GM08714 (cell line): Measurements from ENCODE around the gene LIMS2.

ENCODE experiments used
- H3K4me3 ChIP-seq: fragments of 200-500 bp; sonication (Bioruptor generic); 2 replicates; pipeline ENCODE4 v1.5.1; 2014; ENCODE audit warnings: mild to moderate bottlenecking, low read length, inconsistent platforms
- ZNF274 ChIP-seq: IDR thresholded peaks from 2 replicates; pipeline ENCODE4 v1.6.1; 2012; ENCODE audit warnings: mild to moderate bottlenecking, low read depth, low read length

LIMS2 gene

DNA sequence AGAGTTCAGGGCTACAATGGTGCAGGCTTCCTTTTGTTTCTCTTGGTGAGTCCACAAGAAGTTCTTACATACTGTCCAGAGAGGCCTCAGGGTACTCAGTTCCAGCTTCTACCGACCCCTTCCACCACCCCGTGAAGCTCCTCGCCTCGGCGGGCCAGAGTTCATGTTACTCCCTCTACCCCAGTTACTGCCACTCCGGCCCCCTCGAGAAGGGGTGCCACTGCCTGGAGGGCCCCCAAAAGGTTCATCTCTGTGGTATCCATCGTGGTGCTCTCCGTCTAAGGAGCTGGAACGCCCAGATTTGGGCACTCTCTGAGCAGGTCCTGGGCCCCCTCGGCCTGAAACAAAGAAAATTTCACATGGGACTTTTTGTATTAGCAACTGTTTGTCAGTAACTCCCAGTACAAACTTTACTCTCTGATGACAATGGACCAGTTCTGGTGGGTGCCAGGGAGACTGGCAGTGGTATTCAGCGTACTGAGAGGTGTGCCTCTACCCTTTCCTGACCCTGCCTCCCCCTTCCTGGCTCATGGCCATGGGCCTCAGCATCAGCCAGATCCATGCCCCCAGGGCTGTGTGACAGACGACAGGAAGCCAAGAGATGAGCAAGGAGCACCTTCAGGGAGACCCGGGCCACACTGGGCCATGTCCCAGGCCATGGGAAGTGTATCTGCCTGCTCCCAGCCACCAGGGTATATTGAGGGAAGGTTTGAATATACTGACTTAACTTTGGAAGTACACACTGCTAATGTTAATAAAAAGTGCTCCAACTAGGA, 31.1 kb upstream of the LIMS2 start:
- H3K4me3 ChIP-seq: no peak overlapping the region
- no peak for TF ChIP-seq ZNF274

DNA sequence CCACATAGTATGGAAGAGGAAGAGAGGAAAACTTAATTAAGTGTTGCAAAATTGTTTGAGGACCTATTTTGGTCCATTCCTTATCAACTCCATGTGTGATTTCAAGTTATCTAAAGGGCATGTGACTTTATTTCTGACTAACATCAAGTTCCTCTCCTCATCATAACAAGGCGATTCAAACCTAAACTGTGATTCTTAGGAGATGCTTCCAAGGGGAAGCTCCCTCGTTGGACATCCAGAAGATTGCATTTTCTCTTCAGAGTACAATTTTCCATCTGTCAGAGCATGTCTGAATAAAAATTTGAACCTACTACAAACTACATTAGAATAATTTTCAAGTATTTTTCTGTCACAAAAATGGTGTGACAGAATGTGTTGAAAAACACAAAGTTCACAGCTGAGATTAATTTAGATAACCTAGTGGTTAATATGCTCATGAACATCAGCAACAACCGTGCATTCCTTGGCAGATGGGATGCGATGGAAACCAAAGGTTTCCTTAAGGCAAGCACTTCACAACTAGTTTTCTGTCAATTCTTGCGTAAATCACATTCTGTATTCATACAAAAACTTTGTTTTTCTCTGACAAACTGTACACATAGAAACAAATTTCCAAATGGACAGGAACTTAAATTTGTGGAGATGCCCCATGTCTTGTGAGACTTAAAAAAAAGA, 30.2 kb upstream of the LIMS2 start:
- no peak overlapping the region for H3K4me3 ChIP-seq
- no peak for TF ChIP-seq ZNF274

GRCh38 chr2:127704641-127705390, 29.5 kb upstream of the LIMS2 start:
- TF ChIP-seq ZNF274: no peak
- H3K4me3 ChIP-seq: no peak overlapping the region

- TF ChIP-seq ZNF274: no peak
- H3K4me3 ChIP-seq: peak overlapping the region; percentile 17; the same call in 1 of the 2 replicates
These were observed 28.0 kb upstream of the LIMS2 start for GRCh38 chr2:127703282-127703681.

DNA sequence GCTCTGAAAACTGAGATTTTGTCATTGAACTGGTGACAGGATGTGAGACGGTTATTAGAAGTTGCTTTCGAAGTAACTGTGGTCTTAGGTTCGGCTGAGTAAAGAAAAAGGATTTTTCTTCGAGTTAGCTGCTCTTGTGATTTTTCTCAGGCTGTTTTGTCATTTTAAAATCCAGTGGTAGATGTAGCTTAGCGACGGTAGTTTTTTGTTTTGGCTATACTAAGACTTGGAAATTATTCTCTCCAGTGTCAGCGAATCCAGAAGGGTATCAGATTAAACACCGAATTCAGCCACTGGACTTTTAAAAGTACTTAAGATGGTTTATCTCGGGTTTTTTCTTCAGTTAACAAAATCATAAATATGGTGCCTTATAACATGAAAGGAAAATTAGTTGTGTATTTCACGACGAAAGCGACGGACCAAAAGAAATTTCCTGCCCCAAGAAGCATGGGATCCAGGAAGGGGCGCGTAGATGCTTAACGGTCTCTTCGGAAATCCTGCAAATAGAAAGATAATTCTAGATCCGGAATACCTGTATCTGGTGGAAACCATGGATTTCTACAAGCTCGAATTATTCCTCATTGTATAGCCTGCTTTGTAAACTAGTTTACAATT, 27.2 kb upstream of the LIMS2 start:
- H3K4me3 ChIP-seq: peak overlapping the region; percentile 91
- no peak for TF ChIP-seq ZNF274

GRCh38 chr2:127701651-127702394, 26.5 kb upstream of the LIMS2 start:
- peak overlapping the region; percentile 91 for H3K4me3 ChIP-seq
- no peak for TF ChIP-seq ZNF274

GRCh38 chr2:127701193-127701650, 25.9 kb upstream of the LIMS2 start, which contains the start of gene SFT2D3:
SFT2D3 (plus strand) TSS chr2:127701497; CDS start chr2:127701529, 32 bp downstream.
- H3K4me3 ChIP-seq: peak within 1 kb of the TSS; percentile 91
- TF ChIP-seq ZNF274: no peak

GRCh38 chr2:127700527-127701192, 25.3 kb upstream of the LIMS2 start:
- TF ChIP-seq ZNF274: no peak

DNA sequence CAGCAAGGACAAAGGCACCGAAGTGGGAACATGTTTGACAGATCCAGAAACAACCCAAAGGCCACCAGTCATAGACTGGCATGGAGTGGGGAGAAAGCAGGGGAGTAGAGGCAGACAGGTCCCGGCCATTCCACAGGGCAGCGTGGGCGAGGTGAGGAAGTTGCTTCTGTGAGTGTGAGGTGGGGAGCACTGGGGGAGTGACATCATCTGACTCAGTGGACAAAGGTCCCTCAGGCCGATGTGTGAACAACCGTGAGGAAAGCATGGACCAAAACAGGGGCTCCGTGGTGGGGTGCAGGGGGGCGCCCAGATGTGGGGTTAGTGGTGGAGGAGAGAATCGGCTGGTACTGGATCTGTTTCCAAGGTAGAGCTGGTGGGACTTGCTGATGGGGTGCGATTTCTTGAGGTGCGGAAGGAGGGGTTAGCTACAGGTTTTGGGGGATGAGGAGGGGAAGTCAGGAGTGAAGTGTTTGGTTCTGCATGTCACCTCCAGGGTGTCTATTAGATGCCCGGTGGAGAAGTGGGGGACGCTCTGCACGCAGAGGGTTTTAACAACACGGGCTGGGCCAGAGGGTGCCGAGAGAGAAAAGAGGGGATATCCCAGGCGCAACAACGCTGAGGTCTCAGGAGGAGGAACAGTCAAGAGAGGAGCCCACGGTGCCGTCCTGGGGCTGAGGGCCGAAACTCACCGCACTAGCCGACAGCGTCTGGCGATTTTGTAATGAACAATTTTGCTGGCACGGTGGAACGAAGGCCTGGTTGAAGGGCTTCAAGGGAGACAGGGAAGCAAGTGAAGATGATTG, 23.4 kb upstream of the LIMS2 start:
- no peak for TF ChIP-seq ZNF274
- no peak overlapping the region for H3K4me3 ChIP-seq

More at GRCh38 chr2:127700527-127701192, 25.3 kb upstream of the LIMS2 start:
- peak overlapping the region; percentile 91 for H3K4me3 ChIP-seq

DNA sequence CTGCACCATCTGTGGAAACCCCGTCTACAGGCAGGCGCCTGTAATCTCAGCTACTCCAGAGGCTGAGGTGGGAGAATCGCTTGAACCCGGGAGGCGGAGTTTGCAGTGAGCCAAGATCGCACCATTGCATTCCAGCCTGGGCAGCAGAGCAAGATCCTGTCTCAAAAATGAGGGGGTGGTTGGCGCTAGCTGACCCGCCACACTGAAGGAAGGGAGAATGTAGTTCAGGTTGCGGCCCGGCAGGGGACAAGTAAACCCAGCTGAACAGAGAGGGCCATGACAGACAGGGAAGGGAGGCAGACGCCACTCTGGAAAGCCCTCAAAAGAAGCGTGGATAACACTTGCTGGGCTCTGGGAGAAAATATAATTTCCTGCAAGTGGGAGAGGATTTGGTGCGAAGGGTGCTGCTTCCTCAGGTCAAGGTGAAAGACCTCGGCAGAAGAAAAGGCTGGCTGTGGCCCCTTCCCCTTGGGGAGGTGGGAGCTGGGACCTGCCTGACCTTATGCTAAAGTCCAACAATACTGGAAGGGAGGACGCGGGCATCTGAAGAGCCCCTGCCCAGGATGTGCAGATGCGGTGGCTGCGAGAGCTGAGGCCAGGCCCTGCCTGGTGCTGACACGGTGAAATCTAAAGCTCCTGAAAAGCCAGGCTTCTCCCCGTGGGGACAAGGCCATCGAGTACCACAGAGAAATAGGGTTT, 22.3 kb upstream of the LIMS2 start:
- TF ChIP-seq ZNF274: no peak
- H3K4me3 ChIP-seq: no peak overlapping the region
